OCI-LY3 (cell line): Measurements from ENCODE around the gene CSNK1G3.

Experiments
- EZH2phosphoT487 ChIP-seq: fragments of 200-600 bp; shearing (Covaris generic); IDR thresholded peaks from 2 replicates; pipeline ENCODE4 v1.6.1; 2018; ENCODE audit warnings: antibody characterized with exemption, mixed run types, low read depth
- TF ChIP-seq, protein P1 (sequence below): fragments of 200-600, 300-600 bp; sonication (generic); IDR thresholded peaks from 2 replicates; pipeline ENCODE4 v1.5.1; 2014; ENCODE audit warnings: antibody characterized with exemption, low read length, low read depth

DNA sequence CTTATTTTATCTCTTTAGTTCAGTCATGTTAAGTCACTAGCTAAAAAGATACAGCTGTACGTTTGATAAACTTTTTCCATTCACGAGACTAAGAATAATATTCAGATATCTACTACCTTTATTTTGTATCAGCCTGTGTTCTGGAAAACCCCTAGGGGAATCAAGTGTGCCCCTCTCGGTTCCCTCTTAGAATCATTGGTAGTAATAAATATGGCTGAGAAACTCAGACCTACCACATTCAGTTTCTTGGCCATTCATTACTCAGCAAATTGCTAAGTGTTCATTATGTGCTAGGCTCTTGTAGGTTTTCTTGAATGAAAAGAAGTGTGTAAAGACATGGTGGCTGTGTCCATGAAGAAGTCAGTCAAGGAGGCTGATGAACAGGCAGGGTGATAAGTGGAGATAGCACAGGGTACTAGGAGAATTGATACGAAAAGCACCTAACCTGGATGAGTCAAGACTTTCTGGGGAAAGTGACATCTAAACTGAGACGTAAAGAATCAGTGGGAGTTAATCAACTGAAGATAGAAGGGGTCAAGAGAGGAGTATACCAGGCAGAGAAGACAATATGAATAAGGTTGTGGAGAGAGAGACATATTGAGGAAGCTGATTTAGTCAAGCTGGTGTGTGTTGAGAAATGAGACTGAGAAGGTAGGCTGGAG is 86.2 kb downstream of the CSNK1G3 start:
- TF ChIP-seq EZH2phosphoT487: no peak
- TF ChIP-seq, protein P1, sequence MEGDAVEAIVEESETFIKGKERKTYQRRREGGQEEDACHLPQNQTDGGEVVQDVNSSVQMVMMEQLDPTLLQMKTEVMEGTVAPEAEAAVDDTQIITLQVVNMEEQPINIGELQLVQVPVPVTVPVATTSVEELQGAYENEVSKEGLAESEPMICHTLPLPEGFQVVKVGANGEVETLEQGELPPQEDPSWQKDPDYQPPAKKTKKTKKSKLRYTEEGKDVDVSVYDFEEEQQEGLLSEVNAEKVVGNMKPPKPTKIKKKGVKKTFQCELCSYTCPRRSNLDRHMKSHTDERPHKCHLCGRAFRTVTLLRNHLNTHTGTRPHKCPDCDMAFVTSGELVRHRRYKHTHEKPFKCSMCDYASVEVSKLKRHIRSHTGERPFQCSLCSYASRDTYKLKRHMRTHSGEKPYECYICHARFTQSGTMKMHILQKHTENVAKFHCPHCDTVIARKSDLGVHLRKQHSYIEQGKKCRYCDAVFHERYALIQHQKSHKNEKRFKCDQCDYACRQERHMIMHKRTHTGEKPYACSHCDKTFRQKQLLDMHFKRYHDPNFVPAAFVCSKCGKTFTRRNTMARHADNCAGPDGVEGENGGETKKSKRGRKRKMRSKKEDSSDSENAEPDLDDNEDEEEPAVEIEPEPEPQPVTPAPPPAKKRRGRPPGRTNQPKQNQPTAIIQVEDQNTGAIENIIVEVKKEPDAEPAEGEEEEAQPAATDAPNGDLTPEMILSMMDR: no peak
